ENCODE results near the gene SMCHD1.

DNA sequence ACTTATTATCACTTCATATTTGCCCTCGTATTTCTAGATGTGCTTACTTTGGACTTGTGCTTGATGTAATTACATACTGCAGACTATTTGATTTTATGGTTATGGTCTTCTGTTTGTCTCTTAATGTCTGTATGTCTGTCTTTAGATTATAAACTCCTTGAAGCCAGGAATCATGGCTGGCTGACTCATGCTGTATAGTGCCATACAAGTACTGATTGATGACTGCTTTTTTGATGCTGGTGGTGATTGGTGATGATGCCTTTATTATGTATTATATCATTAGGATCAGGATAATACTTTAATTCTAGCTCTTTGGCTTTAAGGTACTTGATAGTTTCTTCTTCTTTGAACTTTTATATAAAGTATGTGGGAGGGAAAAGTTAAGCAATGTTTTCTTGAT, 17.3 kb downstream of the SMCHD1 start:
- TF ChIP-seq, protein P1, sequence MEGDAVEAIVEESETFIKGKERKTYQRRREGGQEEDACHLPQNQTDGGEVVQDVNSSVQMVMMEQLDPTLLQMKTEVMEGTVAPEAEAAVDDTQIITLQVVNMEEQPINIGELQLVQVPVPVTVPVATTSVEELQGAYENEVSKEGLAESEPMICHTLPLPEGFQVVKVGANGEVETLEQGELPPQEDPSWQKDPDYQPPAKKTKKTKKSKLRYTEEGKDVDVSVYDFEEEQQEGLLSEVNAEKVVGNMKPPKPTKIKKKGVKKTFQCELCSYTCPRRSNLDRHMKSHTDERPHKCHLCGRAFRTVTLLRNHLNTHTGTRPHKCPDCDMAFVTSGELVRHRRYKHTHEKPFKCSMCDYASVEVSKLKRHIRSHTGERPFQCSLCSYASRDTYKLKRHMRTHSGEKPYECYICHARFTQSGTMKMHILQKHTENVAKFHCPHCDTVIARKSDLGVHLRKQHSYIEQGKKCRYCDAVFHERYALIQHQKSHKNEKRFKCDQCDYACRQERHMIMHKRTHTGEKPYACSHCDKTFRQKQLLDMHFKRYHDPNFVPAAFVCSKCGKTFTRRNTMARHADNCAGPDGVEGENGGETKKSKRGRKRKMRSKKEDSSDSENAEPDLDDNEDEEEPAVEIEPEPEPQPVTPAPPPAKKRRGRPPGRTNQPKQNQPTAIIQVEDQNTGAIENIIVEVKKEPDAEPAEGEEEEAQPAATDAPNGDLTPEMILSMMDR (IDR thresholded peaks at IDR 0.05): no peak
- no peak for TF ChIP-seq POLR2A (IDR thresholded peaks at IDR 0.05)

All from right lobe of liver (tissue), 4 donors.